ENCODE data around the gene HDAC7.

DNA sequence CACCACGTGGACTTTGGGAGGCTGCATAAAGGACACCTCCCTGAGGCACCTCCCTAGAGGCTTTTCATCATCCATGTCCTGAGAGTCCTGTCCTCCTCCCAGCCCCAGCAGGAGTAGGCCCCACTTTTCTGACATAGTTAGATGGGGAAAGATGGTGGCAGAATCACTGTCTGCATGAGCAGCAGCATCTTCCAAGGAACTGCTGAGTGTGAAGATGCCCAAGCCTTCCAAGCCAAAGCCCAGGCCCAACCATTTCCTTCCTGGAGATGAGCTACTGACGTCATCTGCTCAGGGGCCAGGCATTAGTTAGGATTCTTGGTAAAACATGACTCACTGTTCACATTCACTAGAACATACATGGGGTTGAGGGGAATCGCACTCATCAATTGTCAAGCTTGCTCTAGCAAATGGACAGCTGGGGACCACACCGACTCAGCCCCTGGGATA is 47.8 kb upstream of the HDAC7 start:
- TF ChIP-seq, protein P1, sequence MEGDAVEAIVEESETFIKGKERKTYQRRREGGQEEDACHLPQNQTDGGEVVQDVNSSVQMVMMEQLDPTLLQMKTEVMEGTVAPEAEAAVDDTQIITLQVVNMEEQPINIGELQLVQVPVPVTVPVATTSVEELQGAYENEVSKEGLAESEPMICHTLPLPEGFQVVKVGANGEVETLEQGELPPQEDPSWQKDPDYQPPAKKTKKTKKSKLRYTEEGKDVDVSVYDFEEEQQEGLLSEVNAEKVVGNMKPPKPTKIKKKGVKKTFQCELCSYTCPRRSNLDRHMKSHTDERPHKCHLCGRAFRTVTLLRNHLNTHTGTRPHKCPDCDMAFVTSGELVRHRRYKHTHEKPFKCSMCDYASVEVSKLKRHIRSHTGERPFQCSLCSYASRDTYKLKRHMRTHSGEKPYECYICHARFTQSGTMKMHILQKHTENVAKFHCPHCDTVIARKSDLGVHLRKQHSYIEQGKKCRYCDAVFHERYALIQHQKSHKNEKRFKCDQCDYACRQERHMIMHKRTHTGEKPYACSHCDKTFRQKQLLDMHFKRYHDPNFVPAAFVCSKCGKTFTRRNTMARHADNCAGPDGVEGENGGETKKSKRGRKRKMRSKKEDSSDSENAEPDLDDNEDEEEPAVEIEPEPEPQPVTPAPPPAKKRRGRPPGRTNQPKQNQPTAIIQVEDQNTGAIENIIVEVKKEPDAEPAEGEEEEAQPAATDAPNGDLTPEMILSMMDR (IDR thresholded peaks at IDR 0.05; ENCODE audit: low read depth, low read length, poor library complexity, severe bottlenecking), result no peak
- TF ChIP-seq EZH2phosphoT487 (IDR thresholded peaks at IDR 0.05; ENCODE audit: borderline replicate concordance, low read length), result no peak
